ENCODE measurements around the gene TGIF2LY. TPM values are rescaled to one million over a fixed set of nuclear protein-coding genes. Genes with fewer than 3 reads are reported as not detected.
"Not testable (repeated sequence)": the region's sequence is repeated elsewhere in the genome, so short reads cannot be mapped to it uniquely, and the experiment has no call there.

Gene TGIF2LY
- not detected for total RNA-seq

GRCh38 chrY:3578767-3579166 lies at the start of gene TGIF2LY:
TGIF2LY (plus strand) TSS chrY:3579067; CDS start chrY:3579245, 178 bp downstream.
- not testable (repeated sequence) for H3K27ac ChIP-seq; H3K36me3 ChIP-seq; H3K9me3 ChIP-seq; H3K4me3 ChIP-seq; H3K4me1 ChIP-seq; H3K27me3 ChIP-seq; DNase-seq (ENCODE audit: low spot score)
